NT2/D1 (cell line): ENCODE measurements around the gene SRSF9.

ENCODE experiments used
- SUZ12 ChIP-seq: IDR thresholded peaks from 2 replicates; pipeline ENCODE4 v1.6.1; 2011; ENCODE audit not compliant: insufficient read length, insufficient read depth; ENCODE audit errors: extremely low read depth
- ZNF274 ChIP-seq: IDR thresholded peaks from 2 replicates; pipeline ENCODE4 v1.6.1; 2011; ENCODE audit warnings: mild to moderate bottlenecking, low read depth, low read length

GRCh38 chr12:120465756-120466155, 3.8 kb downstream of the SRSF9 start:
- TF ChIP-seq ZNF274 (no peak), SUZ12 (no peak)
